Loucy (cell line): Measurements from ENCODE around the gene GALNT18.

Experiments
- H2AFZ ChIP-seq: fragments of 200-600 bp; sonication (generic); 2 replicates; pipeline ENCODE4 v1.6.0; 2016; ENCODE audit warnings: antibody characterized with exemption, mild to moderate bottlenecking, low read length, moderate library complexity
- H3F3A ChIP-seq: fragments of 200-600 bp; 2 replicates; pipeline ENCODE4 v1.6.0; 2016; ENCODE audit warnings: antibody characterized with exemption, low read depth, mild to moderate bottlenecking
- H3K27me3 ChIP-seq: fragments of 200-600 bp; sonication (generic); 2 replicates; pipeline ENCODE4 v1.6.1; 2014; ENCODE audit warnings: low read length, mild to moderate bottlenecking; ENCODE audit not compliant: insufficient read depth, poor library complexity, severe bottlenecking
- H3K36me3 ChIP-seq: fragments of 200-600 bp; sonication (generic); 2 replicates; pipeline ENCODE4 v1.6.1; 2016; ENCODE audit warnings: low read length; ENCODE audit not compliant: insufficient read depth
- H3K4me1 ChIP-seq: fragments of 200-600 bp; sonication (generic); 2 replicates; pipeline ENCODE4 v1.5.1; 2014; ENCODE audit warnings: low read length, mild to moderate bottlenecking; ENCODE audit not compliant: insufficient read depth, poor library complexity, severe bottlenecking
- H3K4me2 ChIP-seq: fragments of 200-600 bp; sonication (generic); 2 replicates; pipeline ENCODE4 v1.6.0; 2014; ENCODE audit warnings: antibody characterized with exemption, low read length, low read depth, mild to moderate bottlenecking; ENCODE audit not compliant: poor library complexity, severe bottlenecking
- H3K4me3 ChIP-seq: fragments of 200-600 bp; sonication (generic); 2 replicates; pipeline ENCODE4 v1.5.1; 2014; ENCODE audit warnings: low read length, mild to moderate bottlenecking, mixed read lengths; ENCODE audit not compliant: poor library complexity, severe bottlenecking
- H3K79me2 ChIP-seq: fragments of 200-600 bp; sonication (generic); 2 replicates; pipeline ENCODE4 v1.6.1; 2014; ENCODE audit warnings: low read length; ENCODE audit not compliant: insufficient read depth
- H3K9ac ChIP-seq: fragments of 200-600 bp; sonication (generic); 2 replicates; pipeline ENCODE4 v1.6.0; 2014; ENCODE audit warnings: mild to moderate bottlenecking, low read depth, low read length, moderate library complexity; ENCODE audit not compliant: poor library complexity, severe bottlenecking
- H3K9me2 ChIP-seq: fragments of 200-600 bp; sonication (generic); replicated peaks from 2 replicates; pipeline ENCODE4 v1.6.1; 2016; ENCODE audit warnings: low read depth, low read length, mixed read lengths
- H3K9me3 ChIP-seq: fragments of 200-600 bp; sonication (generic); 2 replicates; pipeline ENCODE4 v1.6.1; 2014; ENCODE audit warnings: mild to moderate bottlenecking, antibody characterized with exemption, low read length, low read depth; ENCODE audit not compliant: insufficient read depth
- H4K20me1 ChIP-seq: fragments of 200-600 bp; sonication (generic); 2 replicates; pipeline ENCODE4 v1.6.0; 2014; ENCODE audit warnings: antibody characterized with exemption, low read length, mild to moderate bottlenecking; ENCODE audit not compliant: insufficient read depth, poor library complexity, severe bottlenecking
- EZH2phosphoT487 ChIP-seq: fragments of 200-600 bp; IDR thresholded peaks from 2 replicates; pipeline ENCODE4 v1.6.1; 2018; ENCODE audit warnings: antibody characterized with exemption, mild to moderate bottlenecking, moderate library complexity, borderline replicate concordance
- TF ChIP-seq, protein P1 (sequence below): fragments of 200-600 bp; sonication (generic); conservative IDR thresholded peaks from 2 replicates; pipeline ENCODE4 v1.5.1; 2014; ENCODE audit warnings: mild to moderate bottlenecking, antibody characterized with exemption, low read length

Gene GALNT18

DNA sequence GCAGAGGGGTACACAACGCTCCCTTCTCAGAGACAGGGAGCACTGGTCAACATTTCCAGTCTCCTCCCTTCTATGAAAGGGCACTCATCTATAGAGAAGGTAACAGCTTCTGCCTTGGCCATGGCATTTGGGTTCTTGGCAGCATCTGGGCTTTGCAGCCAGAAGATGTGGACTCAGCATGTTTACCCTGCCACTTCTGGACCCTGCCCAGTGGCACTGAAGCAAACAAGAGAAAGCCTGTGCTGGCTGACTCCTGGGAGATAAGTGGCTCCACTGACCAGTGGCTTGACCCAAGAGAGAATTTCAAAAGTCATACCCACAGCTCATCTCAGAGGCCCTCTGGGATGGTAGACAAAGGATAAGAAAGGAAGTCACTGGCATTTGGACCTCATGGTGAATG lies 276.7 kb downstream of the GALNT18 start:
- no peaks in the 10 kb centered on the region for H3K9me3 ChIP-seq
- peaks cover 10% of the 10 kb centered on the region for H3K27me3 ChIP-seq

DNA sequence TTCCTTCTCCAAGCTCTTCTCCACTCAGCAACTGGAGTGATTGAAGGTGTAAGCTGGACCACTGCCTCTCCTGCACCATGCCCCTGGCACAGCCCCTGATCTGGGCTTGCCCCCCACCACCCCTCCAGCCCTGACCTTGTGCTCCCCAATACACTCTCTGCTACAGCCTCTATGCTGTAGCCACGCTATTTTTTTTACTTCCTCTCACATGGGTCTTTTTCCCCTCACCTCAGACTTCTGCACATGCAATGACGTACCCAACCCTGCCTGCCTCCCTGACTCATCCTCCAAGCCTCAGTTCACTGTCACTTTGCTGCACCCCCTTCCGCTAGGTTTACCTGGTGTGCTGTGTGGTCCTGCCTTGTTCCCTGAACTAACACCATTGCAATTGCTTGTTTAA lies 277.8 kb downstream of the GALNT18 start:
- Histone ChIP-seq H3K79me2 (no peaks in the 10 kb centered on the region), H2AFZ (no peak overlapping the region), H3K4me2 (no peak overlapping the region), H3K27me3 (peaks cover 13% of the 10 kb centered on the region), H3F3A (no peaks in the 10 kb centered on the region), H3K9me3 (no peaks in the 10 kb centered on the region), H4K20me1 (no peaks in the 10 kb centered on the region), H3K9ac (no peak overlapping the region), H3K4me3 (no peak overlapping the region), H3K36me3 (no peaks in the 10 kb centered on the region), H3K4me1 (no peaks in the 10 kb centered on the region), H3K9me2 (no peaks in the 10 kb centered on the region)
- TF ChIP-seq EZH2phosphoT487: no peak
- TF ChIP-seq, protein P1, sequence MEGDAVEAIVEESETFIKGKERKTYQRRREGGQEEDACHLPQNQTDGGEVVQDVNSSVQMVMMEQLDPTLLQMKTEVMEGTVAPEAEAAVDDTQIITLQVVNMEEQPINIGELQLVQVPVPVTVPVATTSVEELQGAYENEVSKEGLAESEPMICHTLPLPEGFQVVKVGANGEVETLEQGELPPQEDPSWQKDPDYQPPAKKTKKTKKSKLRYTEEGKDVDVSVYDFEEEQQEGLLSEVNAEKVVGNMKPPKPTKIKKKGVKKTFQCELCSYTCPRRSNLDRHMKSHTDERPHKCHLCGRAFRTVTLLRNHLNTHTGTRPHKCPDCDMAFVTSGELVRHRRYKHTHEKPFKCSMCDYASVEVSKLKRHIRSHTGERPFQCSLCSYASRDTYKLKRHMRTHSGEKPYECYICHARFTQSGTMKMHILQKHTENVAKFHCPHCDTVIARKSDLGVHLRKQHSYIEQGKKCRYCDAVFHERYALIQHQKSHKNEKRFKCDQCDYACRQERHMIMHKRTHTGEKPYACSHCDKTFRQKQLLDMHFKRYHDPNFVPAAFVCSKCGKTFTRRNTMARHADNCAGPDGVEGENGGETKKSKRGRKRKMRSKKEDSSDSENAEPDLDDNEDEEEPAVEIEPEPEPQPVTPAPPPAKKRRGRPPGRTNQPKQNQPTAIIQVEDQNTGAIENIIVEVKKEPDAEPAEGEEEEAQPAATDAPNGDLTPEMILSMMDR: no peak

More for the DNA sequence above, 276.7 kb downstream of the GALNT18 start:
- Histone ChIP-seq H4K20me1 (no peaks in the 10 kb centered on the region), H3K9me2 (no peaks in the 10 kb centered on the region), H3K9ac (no peak overlapping the region), H3F3A (no peaks in the 10 kb centered on the region), H3K36me3 (no peaks in the 10 kb centered on the region), H3K4me3 (no peak overlapping the region), H3K4me2 (no peak overlapping the region), H3K79me2 (no peaks in the 10 kb centered on the region), H2AFZ (no peak overlapping the region), H3K4me1 (no peaks in the 10 kb centered on the region)
- TF ChIP-seq EZH2phosphoT487: no peak
- TF ChIP-seq, protein P1: no peak

DNA sequence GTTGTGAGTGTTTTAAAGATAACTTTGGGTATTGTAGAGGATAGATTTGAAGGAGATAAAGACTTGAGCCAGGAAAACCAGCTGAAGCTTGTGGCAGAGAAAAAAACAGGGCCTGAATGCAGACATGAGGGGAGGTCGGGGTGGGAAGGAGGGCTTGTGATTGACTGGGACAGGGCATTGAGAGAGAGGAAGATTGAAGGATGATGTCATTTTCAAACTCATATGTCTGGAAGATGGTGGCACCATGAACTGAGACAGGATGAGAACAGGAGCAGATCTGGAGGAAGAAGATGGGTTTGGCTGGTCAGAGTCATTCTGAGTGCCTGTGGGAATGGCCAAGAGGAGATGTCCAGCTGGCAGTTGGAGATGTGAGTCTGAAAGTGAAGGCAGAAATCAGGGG lies 283.5 kb downstream of the GALNT18 start:
- Histone ChIP-seq H3K9me2 (no peaks in the 10 kb centered on the region), H4K20me1 (no peaks in the 10 kb centered on the region), H3K4me2 (no peak overlapping the region), H2AFZ (no peak overlapping the region), H3K79me2 (no peaks in the 10 kb centered on the region), H3K9me3 (no peaks in the 10 kb centered on the region), H3K4me1 (peaks cover 7% of the 10 kb centered on the region), H3K36me3 (no peaks in the 10 kb centered on the region), H3K9ac (no peak overlapping the region), H3K27me3 (peaks cover 8% of the 10 kb centered on the region), H3K4me3 (no peak overlapping the region), H3F3A (no peaks in the 10 kb centered on the region)
- TF ChIP-seq EZH2phosphoT487: no peak
- TF ChIP-seq, protein P1: no peak
